B cell (primary cell): ENCODE data around the gene ARHGDIG. TPM values are rescaled to one million over a fixed set of nuclear protein-coding genes. Genes with fewer than 3 reads are reported as not detected.

Source experiments
- ATAC-seq: fragments of 200-7000 bp; cut with Tn5 transposase; one replicate; pipeline ENCODE4 v1.10.0; 2021; ENCODE audit warnings: low read depth, mild to moderate bottlenecking, moderate number of reproducible peaks, moderate library complexity
- CTCF ChIA-PET: fragments of 350-600 bp; sonication (Branson Sonifier 250); formaldehyde crosslinking; loops from one replicate; lab custom pipeline; 2021; ENCODE audit warnings: antibody characterized with exemption, inconsistent platforms; lab: Charles Lee
- POLR2A ChIA-PET: fragments of 350-600 bp; sonication (Branson Sonifier 250); formaldehyde crosslinking; loops from one replicate; lab custom pipeline; 2021; ENCODE audit warnings: antibody characterized with exemption; lab: Charles Lee
- DNase-seq: peaks from one replicate; pipeline ENCODE4 v3.0.0; 2013
- H2AFZ ChIP-seq: 2 replicates; pipeline ENCODE4 v1.6.1; 2012; ENCODE audit warnings: mild to moderate bottlenecking, low read depth, low read length; ENCODE audit not compliant: insufficient read depth, poor library complexity, severe bottlenecking
- H3K27ac ChIP-seq, 2 donors: 1 replicate in 1 of 2; 2 replicates in 1 of 2; pipeline ENCODE4 v1.5.1; 2012 to 2013; ENCODE audit warnings: low read length in 2 of 2, mild to moderate bottlenecking in 2 of 2, moderate library complexity in 1 of 2
- H3K27me3 ChIP-seq, 4 experiments: fragments of 200-600 bp in 1 of 4; sonication (generic) in 1 of 4; replicated peaks in 1 of 4; 1 replicate in 2 of 4; 2 replicates in 2 of 4; pipeline versions ENCODE4 v1.6.1 to v1.7.0; 2013 to 2016; ENCODE audit warnings: low read length in 3 of 4, mild to moderate bottlenecking in 2 of 4, mixed read lengths in 1 of 4, moderate library complexity in 1 of 4; ENCODE audit not compliant: insufficient read depth in 4 of 4, control insufficient read depth in 3 of 4; ENCODE audit errors: control extremely low read depth in 1 of 4
- H3K36me3 ChIP-seq, 2 experiments: replicated peaks in 1 of 2; 1 replicate in 1 of 2; 2 replicates in 1 of 2; pipeline versions ENCODE4 v1.6.1 to v1.7.1; 2013; ENCODE audit warnings: low read length in 1 of 2; ENCODE audit not compliant: insufficient read depth in 2 of 2, control insufficient read depth in 1 of 2; ENCODE audit errors: control extremely low read depth in 1 of 2, extremely low read depth in 1 of 2
- H3K4me1 ChIP-seq, 2 donors: fragments of 200-600 bp in 1 of 2; sonication (generic) in 1 of 2; 1 replicate in 1 of 2; 2 replicates in 1 of 2; pipeline versions ENCODE4 v1.5.1 to v1.6.1; 2013 to 2017; ENCODE audit warnings: low read length in 2 of 2; ENCODE audit not compliant: control insufficient read depth in 2 of 2, insufficient read depth in 2 of 2
- H3K4me2 ChIP-seq: replicated peaks from 2 replicates; pipeline ENCODE3; 2012; ENCODE audit warnings: mild to moderate bottlenecking, low read depth, low read length; ENCODE audit not compliant: poor library complexity, severe bottlenecking
- H3K4me3 ChIP-seq, 5 experiments: fragments of 200-600 bp in 1 of 5; sonication (generic) in 1 of 5; 1 replicate in 3 of 5; 2 replicates in 2 of 5; pipeline versions ENCODE4 v1.5.1 to v1.7.0; 2011 to 2016; ENCODE audit warnings: low read length in 4 of 5, mild to moderate bottlenecking in 4 of 5, low read depth in 2 of 5, control low read depth in 1 of 5, moderate library complexity in 1 of 5; ENCODE audit not compliant: insufficient read depth in 1 of 5; ENCODE audit errors: control extremely low read depth in 1 of 5, extremely low read depth in 1 of 5
- H3K79me2 ChIP-seq: fragments of 200-600 bp; sonication (generic); one replicate; pipeline ENCODE4 v1.6.0; 2016; ENCODE audit warnings: low read length; ENCODE audit not compliant: control insufficient read depth, insufficient read depth
- H3K9ac ChIP-seq: fragments of 200-600 bp; sonication (generic); 2 replicates; pipeline ENCODE4 v1.6.1; 2017; ENCODE audit warnings: mild to moderate bottlenecking, low read length, moderate library complexity
- H3K9me3 ChIP-seq, 3 donors: one replicate each; pipeline versions ENCODE4 v1.6.1 to v1.7.1; 2013; ENCODE audit warnings: low read length in 2 of 3; ENCODE audit not compliant: control insufficient read depth in 2 of 3, insufficient read depth in 1 of 3; ENCODE audit errors: control extremely low read depth in 1 of 3
- H4K20me1 ChIP-seq: 2 replicates; pipeline ENCODE4 v1.6.0; 2012; ENCODE audit warnings: mild to moderate bottlenecking, low read length; ENCODE audit not compliant: insufficient read depth, control insufficient read depth, poor library complexity, severe bottlenecking
- H3K27ac Mint-ChIP-seq: one replicate; pipeline ENCODE4 v1.8.0; 2021; ENCODE audit warnings: mixed read lengths
- H3K27me3 Mint-ChIP-seq: one replicate; pipeline ENCODE4 v1.8.0; 2021; ENCODE audit warnings: mixed read lengths
- H3K4me1 Mint-ChIP-seq: one replicate; pipeline ENCODE4 v1.8.0; 2021; ENCODE audit warnings: mixed read lengths
- H3K4me3 Mint-ChIP-seq: one replicate; pipeline ENCODE4 v1.8.0; 2021; ENCODE audit warnings: mixed read lengths
- H3K9me3 Mint-ChIP-seq: one replicate; pipeline ENCODE4 v1.8.0; 2022; ENCODE audit warnings: mixed read lengths; ENCODE audit not compliant: insufficient read depth
- EZH2 ChIP-seq: IDR thresholded peaks from 2 replicates; pipeline ENCODE4 v1.6.1; 2012; ENCODE audit warnings: borderline replicate concordance, low read depth, mild to moderate bottlenecking, moderate library complexity, low read length; ENCODE audit not compliant: insufficient read depth, poor library complexity, severe bottlenecking
- WGBS: methylation state at CpG from one replicate; pipeline ENCODE4 v1.1.5; 2013; ENCODE audit warnings: missing lambda C conversion rate; ENCODE audit not compliant: insufficient coverage; 5-methylcytosine and 5-hydroxymethylcytosine counted together
- intact Hi-C: fragments of 100-400 bp; cut with micrococcal nuclease; formaldehyde crosslinking; loops from one replicate; pipeline ENCODE4 v1.10.0; 2022
- polyA plus RNA-seq: library from polyadenylated mRNA; depleted of rRNA; stranded (reverse); fragments of >200 nt; gene quantifications from 2 replicates; pipeline ENCODE4 v1.2.3, GENCODE V29; 2012
- total RNA-seq, 2 donors: library from RNA; stranded (reverse); fragments of 120-200 nt in 1 of 2; gene quantifications; 1 replicate in 1 of 2; 2 replicates in 1 of 2; pipeline versions ENCODE4 v1.2.3 to v1.2.4, GENCODE V29; 2013 to 2022
- TF ChIP-seq, protein P1 (sequence below): fragments of 200-600 bp; IDR thresholded peaks from one replicate; pipeline ENCODE4 v1.8.0; 2022; ENCODE audit warnings: antibody characterized with exemption, mild to moderate bottlenecking

ARHGDIG gene
- total and polyA plus RNA-seq, 2 donors (not counting 1 experiment from before 2014, with no cell fraction given), result 0.64 TPM; not detected in 1

DNA sequence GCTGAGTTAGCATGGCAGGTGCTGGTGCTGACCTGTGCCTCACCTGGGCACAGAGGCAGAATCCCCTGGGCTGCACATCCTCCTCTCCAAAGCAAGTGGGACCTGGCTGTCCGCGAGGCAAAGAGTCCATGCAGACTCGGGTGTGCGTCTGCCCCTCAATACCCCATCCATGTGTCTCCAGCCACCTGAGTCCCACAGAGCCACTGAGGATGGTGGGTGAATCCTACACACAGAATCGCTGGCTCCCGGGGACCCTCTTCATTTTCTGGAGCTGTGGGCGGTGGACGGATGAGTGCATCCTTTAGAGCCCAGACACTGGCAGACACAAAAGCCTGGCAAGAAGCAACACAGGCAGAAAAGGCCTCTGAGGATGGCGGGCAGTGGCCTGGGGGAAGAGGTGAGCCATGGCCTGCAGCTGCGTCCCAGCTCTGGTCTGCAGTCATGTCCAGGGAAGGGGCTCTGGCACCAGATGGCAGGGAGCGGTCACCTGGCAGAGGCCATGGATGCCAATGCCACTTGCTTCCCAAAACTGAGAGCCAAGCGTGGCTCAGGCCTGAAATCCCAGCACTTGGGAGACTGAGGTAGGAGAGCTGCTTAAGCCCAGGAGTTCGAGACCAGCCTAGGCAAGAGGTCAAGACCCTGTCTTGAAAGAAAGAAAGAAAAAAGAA lies 42.2 kb downstream of the ARHGDIG start:
- peaks cover 65% of the 10 kb centered on the region for H3K79me2 ChIP-seq
- H3K36me3 ChIP-seq, result peaks cover 2 to 17% of the 10 kb centered on the region in 2 experiments
- H3K27me3 Mint-ChIP-seq, result no peaks in the 10 kb centered on the region
- H3K4me2 ChIP-seq, result no peak overlapping the region
- H3K27me3 ChIP-seq, result no peaks in the 10 kb centered on the region
- H3K9me3 ChIP-seq, result no peaks in the 10 kb centered on the region
- H4K20me1 ChIP-seq, result peaks cover 82% of the 10 kb centered on the region
- ChIA-PET POLR2A (no interaction called here), CTCF (no interaction called here)
- no peak overlapping the region for H3K27ac ChIP-seq
- H3K4me1 ChIP-seq, result peaks cover 22 to 31% of the 10 kb centered on the region in 2 donors
- H3K4me3 ChIP-seq, result no peak overlapping the region
- H3K4me1 Mint-ChIP-seq, result peaks cover 41% of the 10 kb centered on the region
- ATAC-seq, result no peak
- peak overlapping the region; percentile 26 for H3K27ac Mint-ChIP-seq
- intact Hi-C loops, result no loop called here
- H2AFZ ChIP-seq, result no peak overlapping the region
- no peak overlapping the region for H3K4me3 Mint-ChIP-seq
- no peak overlapping the region for H3K9ac ChIP-seq
- WGBS, result 98% methylated on average over 13 of the region's 13 CpGs
- no peak for DNase-seq
- no peaks in the 10 kb centered on the region for H3K9me3 Mint-ChIP-seq
- TF ChIP-seq, protein P1, sequence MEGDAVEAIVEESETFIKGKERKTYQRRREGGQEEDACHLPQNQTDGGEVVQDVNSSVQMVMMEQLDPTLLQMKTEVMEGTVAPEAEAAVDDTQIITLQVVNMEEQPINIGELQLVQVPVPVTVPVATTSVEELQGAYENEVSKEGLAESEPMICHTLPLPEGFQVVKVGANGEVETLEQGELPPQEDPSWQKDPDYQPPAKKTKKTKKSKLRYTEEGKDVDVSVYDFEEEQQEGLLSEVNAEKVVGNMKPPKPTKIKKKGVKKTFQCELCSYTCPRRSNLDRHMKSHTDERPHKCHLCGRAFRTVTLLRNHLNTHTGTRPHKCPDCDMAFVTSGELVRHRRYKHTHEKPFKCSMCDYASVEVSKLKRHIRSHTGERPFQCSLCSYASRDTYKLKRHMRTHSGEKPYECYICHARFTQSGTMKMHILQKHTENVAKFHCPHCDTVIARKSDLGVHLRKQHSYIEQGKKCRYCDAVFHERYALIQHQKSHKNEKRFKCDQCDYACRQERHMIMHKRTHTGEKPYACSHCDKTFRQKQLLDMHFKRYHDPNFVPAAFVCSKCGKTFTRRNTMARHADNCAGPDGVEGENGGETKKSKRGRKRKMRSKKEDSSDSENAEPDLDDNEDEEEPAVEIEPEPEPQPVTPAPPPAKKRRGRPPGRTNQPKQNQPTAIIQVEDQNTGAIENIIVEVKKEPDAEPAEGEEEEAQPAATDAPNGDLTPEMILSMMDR, result no peak
- TF ChIP-seq EZH2, result no peak

DNA sequence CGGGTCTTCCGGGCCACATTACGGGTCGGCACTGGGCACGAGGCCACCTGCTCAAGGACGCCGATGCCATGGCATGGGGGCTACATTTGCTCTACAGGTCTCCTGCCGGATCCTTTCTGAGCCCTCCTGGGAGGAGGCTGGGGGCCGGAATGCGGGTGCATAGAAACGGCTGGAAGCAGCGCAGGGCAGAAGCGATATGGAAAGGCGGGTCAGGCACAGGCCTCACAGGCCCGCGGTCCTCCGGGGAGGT lies 43.7 kb downstream of the ARHGDIG start:
- peak overlapping the region; percentile 81 for H3K4me3 Mint-ChIP-seq
- H3K27ac ChIP-seq, result peak overlapping the region; percentile 60 to 65
- WGBS, result 93% methylated on average over 17 of the region's 17 CpGs
- no peaks in the 10 kb centered on the region for H3K27me3 Mint-ChIP-seq
- no peaks in the 10 kb centered on the region for H3K9me3 Mint-ChIP-seq
- peak overlapping the region in 2 of 5 experiments; percentile 45 to 58 for H3K4me3 ChIP-seq
- no peak overlapping the region for H2AFZ ChIP-seq
- ATAC-seq, result no peak
- no peak for DNase-seq
- no peaks in the 10 kb centered on the region for H3K9me3 ChIP-seq
- peaks cover 79% of the 10 kb centered on the region for H4K20me1 ChIP-seq
- no peaks in the 10 kb centered on the region for H3K27me3 ChIP-seq
- peak overlapping the region; percentile 84 for H3K4me2 ChIP-seq
- ChIA-PET POLR2A (interaction anchor here (1.2 kb wide), 1 partner anchor 89 kb away, joined by 4 read pairs; no protein-coding TSS in a partner anchor), CTCF (no interaction called here)
- peaks cover 2 to 3% of the 10 kb centered on the region in 2 experiments for H3K36me3 ChIP-seq
- peaks cover 61% of the 10 kb centered on the region for H3K79me2 ChIP-seq
- TF ChIP-seq, protein P1, result no peak
- no peak for TF ChIP-seq EZH2
- H3K4me1 ChIP-seq, result peaks cover 22 to 34% of the 10 kb centered on the region in 2 donors
- H3K27ac Mint-ChIP-seq, result peak overlapping the region; percentile 50
- H3K9ac ChIP-seq, result peak overlapping the region; percentile 54
- intact Hi-C loops, result no loop called here
- peaks cover 41% of the 10 kb centered on the region for H3K4me1 Mint-ChIP-seq
